Peyer's patch (tissue), 4 donors: ENCODE results near the gene VSIG8.

Source experiments
- CTCF ChIP-seq, 6 experiments: fragments of 450-650 bp in 4 of 6; fragments of 200-600 bp in 2 of 6; sonication (generic) in 1 of 6; IDR thresholded peaks; one replicate each; pipeline ENCODE4 v1.5.1; 2017 to 2019; ENCODE audit warnings: antibody characterized with exemption in 6 of 6, mild to moderate bottlenecking in 3 of 6, moderate library complexity in 1 of 6
- POLR2A ChIP-seq, 2 donors: fragments of 450-650 bp; IDR thresholded peaks; one replicate each; pipeline ENCODE4 v1.5.1; 2017; ENCODE audit warnings: antibody characterized with exemption in 2 of 2, mild to moderate bottlenecking in 2 of 2, moderate library complexity in 2 of 2

GRCh38 chr1:159835356-159835755 is 27.1 kb downstream of the VSIG8 start:
- no peak for TF ChIP-seq POLR2A (IDR thresholded peaks at IDR 0.05)
- no peak for TF ChIP-seq CTCF (IDR thresholded peaks at IDR 0.05)
